ENCODE results near the gene RAD51.
"Not testable (repeated sequence)": the region's sequence is repeated elsewhere in the genome, so short reads cannot be mapped to it uniquely, and the experiment has no call there.

The RAD51 gene

GRCh38 chr15:40694688-40695468 lies at the start of gene RAD51:
TSS of gene RAD51 (plus strand) at chr15:40695174. CDS start at chr15:40698759, 3,585 bp downstream.
- peak within 1 kb of the TSS; percentile 95 for H3K27ac ChIP-seq (ENCODE audit: low read depth, low read length)
- peak within 1 kb of the TSS; percentile 82 to 96 for H3K4me3 ChIP-seq (ENCODE audit: low read depth in 1 of 2, low read length in 2 of 2)
- no peaks in the 10 kb centered on the region for H3K9me3 ChIP-seq (ENCODE audit: low read length)
- peak within 1 kb of the TSS; percentile 93 for H3K9ac ChIP-seq (ENCODE audit: low read length)
- no peaks in the 10 kb centered on the region for H3K36me3 ChIP-seq (ENCODE audit: insufficient read depth, low read length)
- peaks cover 17% of the 10 kb centered on the region for H3K4me1 ChIP-seq (ENCODE audit: insufficient read depth, low read length)
- H3K27me3 ChIP-seq (ENCODE audit: control insufficient read depth in 1 of 2, insufficient read depth in 2 of 2, low read length in 2 of 2) = no peaks in the 10 kb centered on the region

GRCh38 chr15:40647523-40647922 lies 47.5 kb upstream of the RAD51 start:
- H3K4me1 ChIP-seq (ENCODE audit: insufficient read depth, low read length) = no peaks in the 10 kb centered on the region
- H3K27me3 ChIP-seq (ENCODE audit: control insufficient read depth in 1 of 2, insufficient read depth in 2 of 2, low read length in 2 of 2) = no peaks in the 10 kb centered on the region
- H3K9me3 ChIP-seq (ENCODE audit: low read length) = no peaks in the 10 kb centered on the region
- no peak overlapping the region for H3K9ac ChIP-seq (ENCODE audit: low read length)
- H3K4me3 ChIP-seq (ENCODE audit: low read depth in 1 of 2, low read length in 2 of 2) = no peak overlapping the region
- H3K27ac ChIP-seq (ENCODE audit: low read depth, low read length) = no peak overlapping the region
- no peaks in the 10 kb centered on the region for H3K36me3 ChIP-seq (ENCODE audit: insufficient read depth, low read length)

GRCh38 chr15:40650479-40650878 lies 44.5 kb upstream of the RAD51 start:
- no peaks in the 10 kb centered on the region for H3K4me1 ChIP-seq (ENCODE audit: insufficient read depth, low read length)
- H3K36me3 ChIP-seq (ENCODE audit: insufficient read depth, low read length) = no peaks in the 10 kb centered on the region
- no peak overlapping the region for H3K4me3 ChIP-seq (ENCODE audit: low read depth in 1 of 2, low read length in 2 of 2)
- no peaks in the 10 kb centered on the region for H3K27me3 ChIP-seq (ENCODE audit: control insufficient read depth in 1 of 2, insufficient read depth in 2 of 2, low read length in 2 of 2)
- H3K27ac ChIP-seq (ENCODE audit: low read depth, low read length) = no peak overlapping the region
- no peaks in the 10 kb centered on the region for H3K9me3 ChIP-seq (ENCODE audit: low read length)
- no peak overlapping the region for H3K9ac ChIP-seq (ENCODE audit: low read length)

- Histone ChIP-seq H3K36me3 (ENCODE audit: insufficient read depth, low read length) (no peaks in the 10 kb centered on the region), H3K9me3 (ENCODE audit: low read length) (no peaks in the 10 kb centered on the region), H3K4me1 (ENCODE audit: insufficient read depth, low read length) (no peaks in the 10 kb centered on the region)
These were observed 34.3 kb upstream of the RAD51 start for GRCh38 chr15:40660686-40661085.

GRCh38 chr15:40664909-40665308 lies 30.1 kb upstream of the RAD51 start:
- no peak overlapping the region for H3K4me3 ChIP-seq (ENCODE audit: low read depth in 1 of 2, low read length in 2 of 2)
- no peaks in the 10 kb centered on the region for H3K27me3 ChIP-seq (ENCODE audit: control insufficient read depth in 1 of 2, insufficient read depth in 2 of 2, low read length in 2 of 2)
- H3K9me3 ChIP-seq (ENCODE audit: low read length) = no peaks in the 10 kb centered on the region
- no peak overlapping the region for H3K9ac ChIP-seq (ENCODE audit: low read length)
- no peaks in the 10 kb centered on the region for H3K36me3 ChIP-seq (ENCODE audit: insufficient read depth, low read length)
- no peak overlapping the region for H3K27ac ChIP-seq (ENCODE audit: low read depth, low read length)
- H3K4me1 ChIP-seq (ENCODE audit: insufficient read depth, low read length) = no peaks in the 10 kb centered on the region

More at GRCh38 chr15:40660686-40661085, 34.3 kb upstream of the RAD51 start:
- no peak overlapping the region for H3K4me3 ChIP-seq (ENCODE audit: low read depth in 1 of 2, low read length in 2 of 2)
- no peak overlapping the region for H3K27ac ChIP-seq (ENCODE audit: low read depth, low read length)
- H3K27me3 ChIP-seq (ENCODE audit: control insufficient read depth in 1 of 2, insufficient read depth in 2 of 2, low read length in 2 of 2) = no peaks in the 10 kb centered on the region
- no peak overlapping the region for H3K9ac ChIP-seq (ENCODE audit: low read length)

- H3K4me3 ChIP-seq (ENCODE audit: low read depth in 1 of 2, low read length in 2 of 2); H3K27me3 ChIP-seq (ENCODE audit: control insufficient read depth in 1 of 2, insufficient read depth in 2 of 2, low read length in 2 of 2): not testable (repeated sequence)
These were observed 18.7 kb upstream of the RAD51 start for GRCh38 chr15:40676290-40676689.

GRCh38 chr15:40676906-40677305 lies 18.1 kb upstream of the RAD51 start:
- H3K36me3 ChIP-seq (ENCODE audit: insufficient read depth, low read length); H3K27me3 ChIP-seq (ENCODE audit: control insufficient read depth in 1 of 2, insufficient read depth in 2 of 2, low read length in 2 of 2); H3K9ac ChIP-seq (ENCODE audit: low read length); H3K4me3 ChIP-seq (ENCODE audit: low read depth in 1 of 2, low read length in 2 of 2); H3K27ac ChIP-seq (ENCODE audit: low read depth, low read length); H3K9me3 ChIP-seq (ENCODE audit: low read length); H3K4me1 ChIP-seq (ENCODE audit: insufficient read depth, low read length): not testable (repeated sequence)

More at GRCh38 chr15:40676290-40676689, 18.7 kb upstream of the RAD51 start:
- not testable (repeated sequence) for H3K9me3 ChIP-seq (ENCODE audit: low read length); H3K36me3 ChIP-seq (ENCODE audit: insufficient read depth, low read length); H3K27ac ChIP-seq (ENCODE audit: low read depth, low read length); H3K4me1 ChIP-seq (ENCODE audit: insufficient read depth, low read length); H3K9ac ChIP-seq (ENCODE audit: low read length)

GRCh38 chr15:40680151-40680550 lies 14.8 kb upstream of the RAD51 start:
- Histone ChIP-seq H3K9ac (ENCODE audit: low read length) (no peak overlapping the region), H3K36me3 (ENCODE audit: insufficient read depth, low read length) (no peaks in the 10 kb centered on the region), H3K4me3 (ENCODE audit: low read depth in 1 of 2, low read length in 2 of 2) (no peak overlapping the region), H3K4me1 (ENCODE audit: insufficient read depth, low read length) (no peaks in the 10 kb centered on the region), H3K27ac (ENCODE audit: low read depth, low read length) (no peak overlapping the region), H3K27me3 (ENCODE audit: control insufficient read depth in 1 of 2, insufficient read depth in 2 of 2, low read length in 2 of 2) (no peaks in the 10 kb centered on the region), H3K9me3 (ENCODE audit: low read length) (no peaks in the 10 kb centered on the region)

GRCh38 chr15:40680959-40681358 lies 14.0 kb upstream of the RAD51 start:
- not testable (repeated sequence) for H3K9me3 ChIP-seq (ENCODE audit: low read length); H3K4me1 ChIP-seq (ENCODE audit: insufficient read depth, low read length); H3K9ac ChIP-seq (ENCODE audit: low read length); H3K27ac ChIP-seq (ENCODE audit: low read depth, low read length); H3K4me3 ChIP-seq (ENCODE audit: low read depth in 1 of 2, low read length in 2 of 2); H3K36me3 ChIP-seq (ENCODE audit: insufficient read depth, low read length); H3K27me3 ChIP-seq (ENCODE audit: control insufficient read depth in 1 of 2, insufficient read depth in 2 of 2, low read length in 2 of 2)

GRCh38 chr15:40684381-40684780 lies 10.6 kb upstream of the RAD51 start:
- no peaks in the 10 kb centered on the region for H3K4me1 ChIP-seq (ENCODE audit: insufficient read depth, low read length)
- no peaks in the 10 kb centered on the region for H3K9me3 ChIP-seq (ENCODE audit: low read length)
- no peak overlapping the region for H3K4me3 ChIP-seq (ENCODE audit: low read depth in 1 of 2, low read length in 2 of 2)
- H3K9ac ChIP-seq (ENCODE audit: low read length) = no peak overlapping the region
- no peaks in the 10 kb centered on the region for H3K36me3 ChIP-seq (ENCODE audit: insufficient read depth, low read length)
- H3K27ac ChIP-seq (ENCODE audit: low read depth, low read length) = no peak overlapping the region
- no peaks in the 10 kb centered on the region for H3K27me3 ChIP-seq (ENCODE audit: control insufficient read depth in 1 of 2, insufficient read depth in 2 of 2, low read length in 2 of 2)

GRCh38 chr15:40685376-40685775 lies 9.6 kb upstream of the RAD51 start:
- Histone ChIP-seq H3K4me1 (ENCODE audit: insufficient read depth, low read length) (no peaks in the 10 kb centered on the region), H3K9ac (ENCODE audit: low read length) (no peak overlapping the region), H3K4me3 (ENCODE audit: low read depth in 1 of 2, low read length in 2 of 2) (no peak overlapping the region), H3K27ac (ENCODE audit: low read depth, low read length) (no peak overlapping the region), H3K27me3 (ENCODE audit: control insufficient read depth in 1 of 2, insufficient read depth in 2 of 2, low read length in 2 of 2) (no peaks in the 10 kb centered on the region), H3K36me3 (ENCODE audit: insufficient read depth, low read length) (no peaks in the 10 kb centered on the region), H3K9me3 (ENCODE audit: low read length) (no peaks in the 10 kb centered on the region)
